Measurements from ENCODE around the gene MAEA.

Gene MAEA

GRCh38 chr4:1353186-1354055 is 63.7 kb downstream of the MAEA start:
- no peak for DNase-seq (ENCODE audit: low read depth)

GRCh38 chr4:1354136-1354982 is 64.7 kb downstream of the MAEA start:
- no peak for DNase-seq (ENCODE audit: low read depth)

- no peak for DNase-seq (ENCODE audit: low read depth)
These were observed 65.2 kb downstream of the MAEA start for GRCh38 chr4:1354983-1355275.

GRCh38 chr4:1355378-1355777 is 65.7 kb downstream of the MAEA start:
- no peak for DNase-seq (ENCODE audit: low read depth)

- no peak for DNase-seq (ENCODE audit: low read depth)
These were observed 66.7 kb downstream of the MAEA start for GRCh38 chr4:1356181-1356998.

GRCh38 chr4:1357356-1358248 is 67.9 kb downstream of the MAEA start:
- DNase-seq (ENCODE audit: low read depth) = no peak

- no peak for DNase-seq (ENCODE audit: low read depth)
These were observed 68.9 kb downstream of the MAEA start for GRCh38 chr4:1358421-1359143.

GRCh38 chr4:1359144-1359501 is 69.4 kb downstream of the MAEA start:
- no peak for DNase-seq (ENCODE audit: low read depth)

- no peak for DNase-seq (ENCODE audit: low read depth)
These were observed 70.3 kb downstream of the MAEA start for GRCh38 chr4:1359976-1360375.

- no peak for DNase-seq (ENCODE audit: low read depth)
These were observed 71.0 kb downstream of the MAEA start for GRCh38 chr4:1360423-1361283.

- DNase-seq (ENCODE audit: low read depth) = no peak
These were observed 71.7 kb downstream of the MAEA start for GRCh38 chr4:1361431-1361830.

- DNase-seq (ENCODE audit: low read depth) = no peak
These were observed 72.4 kb downstream of the MAEA start for GRCh38 chr4:1362046-1362445.

GRCh38 chr4:1362521-1362920 is 72.8 kb downstream of the MAEA start:
- DNase-seq (ENCODE audit: low read depth) = no peak

GRCh38 chr4:1363513-1363912 is 73.8 kb downstream of the MAEA start:
- no peak for DNase-seq (ENCODE audit: low read depth)

- DNase-seq (ENCODE audit: low read depth) = no peak
These were observed 74.5 kb downstream of the MAEA start for GRCh38 chr4:1364217-1364616.

- no peak for DNase-seq (ENCODE audit: low read depth)
These were observed 75.1 kb downstream of the MAEA start for GRCh38 chr4:1364748-1365147.

- no peak for DNase-seq (ENCODE audit: low read depth)
These were observed 75.8 kb downstream of the MAEA start for GRCh38 chr4:1365271-1366178.

GRCh38 chr4:1366371-1367229 is 76.9 kb downstream of the MAEA start:
- DNase-seq (ENCODE audit: low read depth) = no peak

All from stimulated activated CD8-positive, alpha-beta memory T cell treated with anti-CD3 and anti-CD28 coated beads, Interleukin-15, amount 100 ng/mL, for 24 hours (primary cell).